ENCODE measurements around the gene ZNF630.
A peak's percentile ranks its signal among the peaks of the same experiment; 100 is the strongest.
"Not testable (repeated sequence)": the region's sequence is repeated elsewhere in the genome, so short reads cannot be mapped to it uniquely, and the experiment has no call there.

The ZNF630 gene

DNA sequence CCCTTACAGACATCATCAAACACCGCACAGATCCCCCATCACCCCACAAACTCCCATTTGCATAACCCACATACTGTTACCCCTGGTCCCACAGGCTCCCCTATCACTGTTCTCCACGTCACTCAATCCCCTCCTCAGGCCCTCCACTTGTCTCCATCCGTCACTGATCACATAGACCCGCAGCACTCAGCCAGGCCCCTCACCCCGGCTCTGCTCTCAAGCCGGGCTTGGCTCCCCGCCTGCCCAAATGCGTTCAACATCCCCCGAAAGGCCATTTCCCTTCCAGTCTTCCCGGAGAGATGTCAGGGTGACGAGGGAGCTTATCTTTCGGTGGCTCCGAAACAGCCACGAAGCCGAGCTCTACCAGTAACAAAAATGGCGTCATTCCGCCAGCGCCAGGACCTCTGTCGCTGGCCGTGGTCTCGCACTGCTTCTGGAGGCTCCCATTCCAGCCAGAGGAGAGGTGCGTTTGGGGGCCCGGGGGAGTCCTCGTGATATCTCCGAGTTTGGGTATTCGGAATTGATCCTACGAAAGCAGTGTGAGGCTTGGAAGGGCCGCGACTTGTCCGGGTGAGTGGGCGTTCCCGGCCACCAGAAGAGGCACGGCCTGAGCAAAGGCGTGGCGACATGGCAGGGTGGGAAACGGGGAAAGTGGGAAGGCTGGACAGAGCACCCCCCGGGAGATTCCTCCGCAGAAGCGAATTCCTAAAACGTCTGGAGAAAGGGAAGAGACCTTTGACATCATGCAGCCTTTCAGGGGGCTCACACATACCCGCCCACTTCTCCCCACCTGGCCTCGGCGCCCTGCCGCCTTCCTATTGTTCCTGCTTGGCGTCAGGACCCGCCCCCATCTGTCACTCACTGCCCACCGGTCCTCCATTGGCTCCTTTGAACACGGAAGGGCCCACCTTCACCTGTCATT lies at the start of gene ZNF630:
Gene ZNF630, minus strand, starts transcription at position 577 of the 922 bp plus-strand sequence. CDS start 4,754 bp downstream, outside the sequence.
- peak; percentile 69 for DNase-seq
- H3K27me3 Mint-ChIP-seq, result peaks cover 3% of the 10 kb centered on the region
- H3K27ac Mint-ChIP-seq, result peak within 1 kb of the TSS; percentile 76
- peaks cover 2% of the 10 kb centered on the region for H3K36me3 Mint-ChIP-seq
- H3K4me3 Mint-ChIP-seq, result peak within 1 kb of the TSS; percentile 80
- CTCF ChIA-PET, result no interaction called here
- H3K4me1 Mint-ChIP-seq, result peaks cover 14% of the 10 kb centered on the region
- H3K9me3 Mint-ChIP-seq, result peaks cover 2% of the 10 kb centered on the region

- Mint-ChIP-seq H3K4me3 (no peak overlapping the region), H3K36me3 (no peaks in the 10 kb centered on the region), H3K27ac (no peak overlapping the region), H3K4me1 (no peaks in the 10 kb centered on the region), H3K9me3 (no peaks in the 10 kb centered on the region), H3K27me3 (peaks cover 7% of the 10 kb centered on the region)
- no peak for DNase-seq
- CTCF ChIA-PET, result no interaction called here
These were observed 36.3 kb upstream of the ZNF630 start for GRCh38 chrX:48107717-48108116.

- no peaks in the 10 kb centered on the region for H3K36me3 Mint-ChIP-seq
- no peak overlapping the region for H3K27ac Mint-ChIP-seq
- CTCF ChIA-PET, result no interaction called here
- H3K27me3 Mint-ChIP-seq, result peaks cover 4% of the 10 kb centered on the region
- H3K9me3 Mint-ChIP-seq, result no peaks in the 10 kb centered on the region
- H3K4me1 Mint-ChIP-seq, result no peaks in the 10 kb centered on the region
- no peak overlapping the region for H3K4me3 Mint-ChIP-seq
- no peak for DNase-seq
These were observed 31.5 kb upstream of the ZNF630 start for GRCh38 chrX:48102874-48103374.

DNA sequence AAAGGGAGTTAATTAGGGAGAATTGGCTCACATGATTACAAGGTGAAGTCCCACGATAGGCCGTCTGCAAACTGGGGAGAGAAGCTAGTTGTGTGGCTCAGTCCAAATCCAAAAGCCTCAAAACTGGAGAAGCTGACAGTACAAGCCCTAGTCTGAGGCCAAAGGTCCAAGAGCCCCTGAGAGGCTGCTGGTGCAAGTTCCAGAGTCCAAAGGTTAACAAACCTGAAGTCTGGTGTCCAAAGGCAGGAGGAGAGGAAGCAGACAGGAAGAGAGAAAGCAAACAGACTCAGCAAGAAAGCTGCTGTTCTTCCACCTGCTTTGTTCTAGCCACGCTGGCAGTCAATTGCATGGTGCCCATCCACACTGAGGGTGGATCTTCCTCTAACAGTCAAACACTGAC lies 30.0 kb upstream of the ZNF630 start:
- no peak overlapping the region for H3K4me3 Mint-ChIP-seq
- DNase-seq, result no peak
- H3K9me3 Mint-ChIP-seq, result no peaks in the 10 kb centered on the region
- H3K27ac Mint-ChIP-seq, result no peak overlapping the region
- CTCF ChIA-PET, result no interaction called here
- peaks cover 1% of the 10 kb centered on the region for H3K27me3 Mint-ChIP-seq
- H3K36me3 Mint-ChIP-seq, result no peaks in the 10 kb centered on the region
- H3K4me1 Mint-ChIP-seq, result no peaks in the 10 kb centered on the region

- H3K36me3 Mint-ChIP-seq, CTCF ChIA-PET: not testable (repeated sequence)
These were observed 21.1 kb upstream of the ZNF630 start for GRCh38 chrX:48092558-48092957.

DNA sequence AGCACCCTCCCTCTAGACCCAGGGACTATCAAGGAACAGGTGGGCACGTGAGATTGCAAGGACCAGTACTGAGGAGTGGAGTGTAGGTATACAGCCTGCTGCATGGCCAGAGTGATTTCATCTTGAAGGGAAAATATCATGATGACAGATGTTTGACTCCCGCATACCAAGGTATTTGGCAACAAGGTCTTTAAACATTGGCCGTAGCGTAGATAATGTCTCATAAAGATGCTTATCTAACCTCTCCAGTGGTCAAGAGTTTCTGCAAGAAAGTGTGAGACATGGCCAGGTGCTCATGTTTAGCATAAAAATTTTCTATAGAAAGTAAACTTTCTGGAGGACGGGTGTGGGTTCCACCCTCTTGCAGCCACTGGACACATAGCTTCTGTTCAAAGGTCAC lies 18.7 kb upstream of the ZNF630 start:
- CTCF ChIA-PET, result no interaction called here
- H3K27me3 Mint-ChIP-seq, result peaks cover 8% of the 10 kb centered on the region
- H3K9me3 Mint-ChIP-seq, result no peaks in the 10 kb centered on the region
- peaks cover 10% of the 10 kb centered on the region for H3K4me1 Mint-ChIP-seq
- DNase-seq, result no peak
- no peak overlapping the region for H3K4me3 Mint-ChIP-seq
- H3K36me3 Mint-ChIP-seq, result no peaks in the 10 kb centered on the region
- no peak overlapping the region for H3K27ac Mint-ChIP-seq

More at GRCh38 chrX:48092558-48092957, 21.1 kb upstream of the ZNF630 start:
- H3K4me3 Mint-ChIP-seq, H3K27ac Mint-ChIP-seq, DNase-seq, H3K4me1 Mint-ChIP-seq, H3K9me3 Mint-ChIP-seq: not testable (repeated sequence)
- H3K27me3 Mint-ChIP-seq, result peaks cover 12% of the 10 kb centered on the region

GRCh38 chrX:48086082-48086481 lies 14.6 kb upstream of the ZNF630 start:
- no peaks in the 10 kb centered on the region for H3K36me3 Mint-ChIP-seq
- CTCF ChIA-PET, result no interaction called here
- no peak overlapping the region for H3K27ac Mint-ChIP-seq
- peaks cover 10% of the 10 kb centered on the region for H3K4me1 Mint-ChIP-seq
- DNase-seq, result no peak
- H3K4me3 Mint-ChIP-seq, result no peak overlapping the region
- H3K27me3 Mint-ChIP-seq, result peaks cover 7% of the 10 kb centered on the region
- no peaks in the 10 kb centered on the region for H3K9me3 Mint-ChIP-seq

DNA sequence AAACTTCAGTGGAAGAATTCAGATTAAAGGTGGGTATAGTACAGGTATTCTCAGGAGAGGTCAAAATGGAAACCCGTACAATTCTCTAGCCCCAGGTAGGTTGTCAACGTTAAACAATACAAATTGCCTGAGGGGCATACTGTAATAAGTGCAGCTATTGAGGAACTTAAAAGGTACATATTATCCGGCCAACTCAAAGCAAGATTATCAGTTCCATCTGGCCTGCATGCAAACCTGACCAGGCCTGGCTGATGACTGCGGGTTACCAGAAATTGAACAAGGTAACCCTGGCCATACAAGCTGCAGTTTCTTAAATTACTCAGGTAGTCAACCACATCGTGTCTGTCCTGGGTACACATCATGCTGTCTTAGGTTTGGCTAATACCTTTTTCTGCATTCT lies 12.3 kb upstream of the ZNF630 start:
- Mint-ChIP-seq H3K27me3 (no peaks in the 10 kb centered on the region), H3K4me3 (no peak overlapping the region), H3K36me3 (no peaks in the 10 kb centered on the region), H3K27ac (no peak overlapping the region), H3K9me3 (no peaks in the 10 kb centered on the region), H3K4me1 (peaks cover 10% of the 10 kb centered on the region)
- DNase-seq, result no peak
- CTCF ChIA-PET, result interaction anchor here (1.1 to 1.2 kb wide), 2 partner anchors 57 to 391 kb away, joined by 4 read pairs; no protein-coding TSS in a partner anchor

DNA sequence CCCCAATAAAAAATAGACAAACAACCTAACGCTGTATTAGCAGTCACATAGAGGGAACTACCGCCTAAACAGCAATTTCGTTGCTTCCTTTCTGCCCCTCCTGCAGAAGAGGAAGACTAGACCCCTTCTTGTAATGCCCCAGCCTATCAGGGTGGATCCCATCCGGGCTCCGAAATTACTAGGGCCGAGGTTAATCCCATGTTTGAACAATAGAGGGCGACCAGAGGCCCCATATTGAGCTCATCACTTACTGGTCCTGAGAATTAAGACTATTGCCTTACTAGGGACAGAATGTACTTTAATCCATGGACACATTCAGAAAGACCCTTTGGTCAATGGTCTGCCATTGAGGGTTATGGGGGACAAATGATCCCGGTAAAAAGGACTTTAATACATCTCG lies 11.8 kb upstream of the ZNF630 start:
- no peaks in the 10 kb centered on the region for H3K36me3 Mint-ChIP-seq
- CTCF ChIA-PET, result interaction anchor here (1.1 to 1.2 kb wide), 2 partner anchors 56 to 391 kb away, joined by 4 read pairs; no protein-coding TSS in a partner anchor
- H3K4me1 Mint-ChIP-seq, result peaks cover 10% of the 10 kb centered on the region
- H3K27me3 Mint-ChIP-seq, result no peaks in the 10 kb centered on the region
- H3K9me3 Mint-ChIP-seq, result no peaks in the 10 kb centered on the region
- H3K27ac Mint-ChIP-seq, result no peak overlapping the region
- H3K4me3 Mint-ChIP-seq, result no peak overlapping the region
- peak; percentile 58 for DNase-seq

DNA sequence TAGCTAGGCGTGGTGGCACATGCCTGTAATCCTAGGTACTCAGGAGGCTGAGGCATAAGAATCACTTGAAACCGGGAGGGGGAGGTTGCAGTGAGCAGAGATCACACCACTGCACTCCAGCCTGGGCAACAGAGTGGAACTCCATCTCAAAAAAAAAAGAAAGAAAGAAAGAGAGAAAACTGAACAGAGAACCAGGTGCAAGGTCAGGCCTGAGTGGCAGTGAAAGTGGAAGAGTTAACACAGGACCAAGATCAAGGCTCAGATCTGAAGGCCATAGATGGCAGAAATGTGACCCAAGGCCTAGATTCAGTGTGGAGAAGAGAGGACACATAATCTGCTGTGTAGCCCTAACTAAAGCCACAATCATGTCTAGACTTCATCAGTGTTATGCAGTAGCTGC lies 4.9 kb upstream of the ZNF630 start:
- peaks cover 7% of the 10 kb centered on the region for H3K4me1 Mint-ChIP-seq
- no peaks in the 10 kb centered on the region for H3K36me3 Mint-ChIP-seq
- no peaks in the 10 kb centered on the region for H3K9me3 Mint-ChIP-seq
- CTCF ChIA-PET, result no interaction called here
- H3K4me3 Mint-ChIP-seq, result no peak overlapping the region
- peaks cover 2% of the 10 kb centered on the region for H3K27me3 Mint-ChIP-seq
- H3K27ac Mint-ChIP-seq, result no peak overlapping the region
- no peak for DNase-seq

GRCh38 chrX:48071986-48072605 lies 656 bp upstream of the ZNF630 start:
- Mint-ChIP-seq H3K36me3 (peaks cover 2% of the 10 kb centered on the region), H3K9me3 (peaks cover 2% of the 10 kb centered on the region), H3K27ac (peak overlapping the region; percentile 76), H3K4me1 (peaks cover 14% of the 10 kb centered on the region), H3K27me3 (peaks cover 3% of the 10 kb centered on the region), H3K4me3 (peak overlapping the region; percentile 80)
- CTCF ChIA-PET, result no interaction called here
- no peak for DNase-seq

DNA sequence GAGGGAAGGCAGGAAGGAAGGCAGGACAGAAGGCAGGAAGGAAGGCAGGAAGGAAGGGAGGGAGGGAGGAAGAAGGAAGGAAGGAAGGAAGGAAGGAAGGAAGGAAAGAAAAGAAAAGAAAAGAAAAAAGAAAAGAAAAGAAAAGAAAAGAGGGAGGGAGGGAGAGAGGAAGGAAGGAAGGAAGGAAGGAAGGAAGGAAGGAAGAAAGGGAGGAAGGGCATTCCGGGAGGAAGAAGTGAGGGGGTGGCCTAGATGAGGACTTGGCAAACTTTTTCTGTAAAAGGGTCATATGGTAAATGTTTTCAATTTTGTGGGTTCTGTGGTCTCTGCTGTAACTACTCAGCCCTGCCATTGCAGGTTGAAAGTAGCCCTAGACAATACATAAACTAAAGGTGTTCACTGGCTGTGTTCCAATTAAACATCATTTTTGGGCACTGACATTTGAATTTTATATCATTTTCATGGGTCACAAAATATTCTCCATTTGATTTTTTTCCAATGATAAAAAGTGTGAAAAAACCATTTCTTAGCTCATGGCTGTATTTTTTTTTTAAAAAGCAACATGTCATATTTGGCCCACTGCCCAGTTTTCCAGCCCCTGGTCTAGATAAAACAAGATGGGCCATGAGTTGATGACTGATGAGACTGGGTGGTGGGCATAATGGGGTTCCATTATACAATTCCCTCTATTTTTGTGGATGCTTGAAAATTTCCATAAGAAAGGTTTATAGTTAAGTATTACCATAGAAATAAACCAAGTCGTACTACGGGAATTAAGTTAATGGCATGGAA lies 3.1 kb downstream of the ZNF630 start:
- Mint-ChIP-seq H3K27me3 (peaks cover 3% of the 10 kb centered on the region), H3K4me1 (peaks cover 14% of the 10 kb centered on the region), H3K4me3 (no peak overlapping the region), H3K9me3 (peaks cover 2% of the 10 kb centered on the region), H3K27ac (no peak overlapping the region), H3K36me3 (peaks cover 2% of the 10 kb centered on the region)
- CTCF ChIA-PET, result no interaction called here
- no peak for DNase-seq

GRCh38 chrX:48064261-48064660 lies 7.2 kb downstream of the ZNF630 start:
- Mint-ChIP-seq H3K27me3 (no peaks in the 10 kb centered on the region), H3K9me3 (peaks cover 21% of the 10 kb centered on the region), H3K27ac (no peak overlapping the region), H3K36me3 (peaks cover 14% of the 10 kb centered on the region), H3K4me1 (no peaks in the 10 kb centered on the region), H3K4me3 (no peak overlapping the region)
- no peak for DNase-seq
- CTCF ChIA-PET, result no interaction called here

DNA sequence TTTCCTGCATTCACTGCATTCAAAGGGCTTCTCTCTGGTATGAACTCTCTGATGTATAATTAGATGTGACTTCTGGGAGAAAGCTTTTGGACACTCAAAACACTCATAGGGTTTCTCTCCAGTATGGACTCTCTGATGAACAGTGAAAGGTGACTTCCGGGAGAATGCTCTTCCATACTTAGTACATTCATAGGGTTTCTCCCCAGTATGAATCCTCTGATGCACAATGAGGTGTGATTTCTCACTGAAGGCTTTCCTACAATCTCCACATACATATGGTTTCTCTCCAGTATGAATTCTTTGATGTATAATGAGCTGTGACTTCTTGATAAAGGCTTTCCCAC lies 12.2 kb downstream of the ZNF630 start:
- Mint-ChIP-seq H3K4me3 (no peak overlapping the region), H3K36me3 (peaks cover 19% of the 10 kb centered on the region), H3K27ac (no peak overlapping the region), H3K9me3 (peaks cover 39% of the 10 kb centered on the region), H3K27me3 (no peaks in the 10 kb centered on the region), H3K4me1 (no peaks in the 10 kb centered on the region)
- CTCF ChIA-PET, result no interaction called here
- no peak for DNase-seq

Data from activated naive CD4-positive, alpha-beta T cell treated with anti-CD3 and anti-CD28 coated beads, Interleukin-2, amount 10 ng/mL, durations not matched to agents 7 days and 5 days (primary cell).